GM21576 (cell line): ENCODE measurements around the gene MARK2.

ENCODE experiments used
- ATAC-seq: cut with Tn5 transposase; IDR thresholded peaks from one replicate; pipeline ENCODE4 v1.9.1; 2021; ENCODE audit warnings: mild to moderate bottlenecking, moderate library complexity; ENCODE audit not compliant: unreplicated experiment

Gene MARK2

GRCh38 chr11:63907808-63908530 is 69.1 kb downstream of the MARK2 start:
- no peak for ATAC-seq

DNA sequence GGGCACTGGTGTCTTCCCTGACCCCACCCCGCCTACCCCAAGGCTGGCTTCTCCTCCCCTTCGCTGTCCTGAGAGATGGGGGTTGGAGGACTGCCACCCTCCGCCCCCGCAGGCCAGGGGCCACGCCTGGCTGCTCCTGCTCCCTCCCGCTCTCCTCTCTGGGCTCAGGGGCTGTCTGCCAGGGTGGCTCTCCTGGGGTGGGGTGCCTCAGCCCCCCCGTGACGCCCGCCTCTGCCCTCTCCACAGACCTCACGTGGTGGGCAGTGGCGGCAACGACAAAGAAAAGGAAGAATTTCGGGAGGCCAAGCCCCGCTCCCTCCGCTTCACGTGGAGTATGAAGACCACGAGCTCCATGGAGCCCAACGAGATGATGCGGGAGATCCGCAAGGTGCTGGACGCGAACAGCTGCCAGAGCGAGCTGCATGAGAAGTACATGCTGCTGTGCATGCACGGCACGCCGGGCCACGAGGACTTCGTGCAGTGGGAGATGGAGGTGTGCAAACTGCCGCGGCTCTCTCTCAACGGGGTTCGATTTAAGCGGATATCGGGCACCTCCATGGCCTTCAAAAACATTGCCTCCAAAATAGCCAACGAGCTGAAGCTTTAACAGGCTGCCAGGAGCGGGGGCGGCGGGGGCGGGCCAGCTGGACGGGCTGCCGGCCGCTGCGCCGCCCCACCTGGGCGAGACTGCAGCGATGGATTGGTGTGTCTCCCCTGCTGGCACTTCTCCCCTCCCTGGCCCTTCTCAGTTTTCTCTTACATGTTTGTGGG is 69.9 kb downstream of the MARK2 start:
- no peak for ATAC-seq

DNA sequence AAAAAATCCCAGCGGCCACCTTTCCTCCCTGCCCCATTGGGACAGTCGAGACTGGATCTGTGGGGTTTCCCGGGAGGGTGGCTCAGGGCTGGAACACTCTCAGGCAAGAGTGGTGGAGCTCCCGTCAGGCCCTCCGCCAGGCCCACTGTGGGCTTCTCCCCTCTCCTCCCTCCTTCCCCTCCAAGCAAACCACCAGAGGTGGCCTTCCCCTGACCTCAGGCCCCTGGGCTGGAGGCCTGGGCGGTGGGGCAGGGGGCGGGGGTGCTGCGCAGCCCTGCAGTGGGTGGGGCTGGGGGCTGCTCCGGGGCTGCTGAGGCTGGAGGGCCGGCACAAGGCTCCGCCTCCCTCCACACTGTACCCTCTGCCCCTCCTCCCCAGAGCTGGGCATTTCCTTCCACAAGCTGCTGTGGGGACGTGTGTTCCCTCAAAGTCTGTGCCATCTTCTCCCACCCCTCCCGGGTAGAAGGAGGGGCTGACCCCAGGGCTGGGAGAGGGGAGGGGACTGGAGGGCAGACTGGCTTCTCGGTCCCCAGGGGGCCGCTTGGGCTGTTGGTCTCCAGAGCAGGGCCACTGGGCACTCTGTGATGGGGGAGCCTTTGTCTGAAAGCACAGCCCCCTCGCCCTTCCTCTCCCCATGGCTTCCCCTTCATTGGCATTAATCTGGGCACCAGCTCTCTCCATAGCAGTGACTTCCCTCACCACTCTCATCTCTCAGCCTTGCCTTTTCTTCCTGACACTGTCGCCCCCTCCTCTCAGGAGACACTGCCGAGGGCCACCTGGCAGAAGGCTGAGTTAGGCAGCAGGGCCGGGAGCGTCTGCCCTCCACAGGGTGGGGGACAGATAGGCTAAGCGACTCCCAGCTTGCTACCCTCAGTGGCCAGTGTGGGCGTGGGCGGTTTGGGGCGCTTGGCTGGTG is 70.9 kb downstream of the MARK2 start:
- ATAC-seq: no peak

GRCh38 chr11:63910675-63911074 is 71.8 kb downstream of the MARK2 start:
- ATAC-seq: no peak

DNA sequence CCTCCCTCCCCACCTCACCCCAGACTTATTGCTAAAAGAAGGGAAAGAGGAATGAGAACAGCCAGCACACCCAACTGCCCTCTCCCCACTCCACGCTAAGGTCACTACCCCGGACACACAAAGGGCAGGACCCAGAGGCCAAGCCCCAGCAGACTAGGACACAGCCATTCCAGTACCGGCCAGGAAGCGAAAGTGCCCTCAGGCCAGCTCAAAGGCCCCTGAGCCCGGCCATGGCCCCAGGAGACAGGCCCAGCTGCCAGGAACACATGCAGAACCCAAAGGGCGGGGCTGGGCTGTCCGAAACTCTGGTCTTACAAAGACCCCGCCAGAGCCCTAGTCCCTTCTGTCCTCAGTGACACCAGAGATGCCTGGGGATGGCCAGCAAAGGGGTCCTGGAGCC is 72.5 kb downstream of the MARK2 start:
- no peak for ATAC-seq

DNA sequence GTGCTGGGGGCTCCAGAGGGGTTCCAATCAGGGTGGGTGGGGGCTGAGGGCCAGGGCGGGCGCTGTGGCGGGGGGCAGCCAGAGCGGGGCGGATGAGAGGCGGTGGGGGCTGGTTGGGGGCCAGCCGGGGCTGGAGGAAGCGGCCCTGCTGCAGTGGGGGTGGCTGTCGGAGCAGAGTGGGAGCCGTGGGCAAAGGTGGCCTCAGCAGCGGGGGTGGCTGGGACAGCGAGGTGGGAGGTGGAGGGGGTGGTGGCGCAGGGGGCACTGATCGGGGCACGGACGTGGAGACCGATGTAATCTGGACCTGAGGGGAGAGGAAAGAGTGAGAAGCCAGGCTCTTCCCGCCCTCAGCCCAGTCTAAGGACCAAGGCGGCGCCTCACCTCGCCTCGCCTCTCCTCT is 73.0 kb downstream of the MARK2 start:
- ATAC-seq: no peak

DNA sequence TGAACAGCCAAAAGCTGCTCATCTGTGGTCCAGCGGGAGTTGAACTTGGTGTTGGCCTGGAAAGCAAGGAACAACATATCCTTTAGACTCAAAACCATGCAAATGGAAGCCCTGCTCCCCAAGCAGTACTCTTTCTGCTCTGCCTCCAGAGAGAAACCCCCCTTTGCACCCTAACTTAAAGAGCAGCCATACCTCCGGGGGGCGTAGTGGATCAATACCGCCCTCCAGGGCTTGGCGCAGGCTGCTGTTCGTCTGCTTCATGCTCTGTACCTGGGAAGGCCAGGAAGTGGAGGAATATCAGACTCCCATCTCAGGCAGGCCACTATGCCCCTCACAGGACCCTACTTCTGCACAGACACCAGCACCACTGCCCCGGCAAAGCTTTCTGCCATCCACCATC is 73.8 kb downstream of the MARK2 start:
- no peak for ATAC-seq

GRCh38 chr11:63913866-63914830 is 75.2 kb downstream of the MARK2 start:
- no peak for ATAC-seq

DNA sequence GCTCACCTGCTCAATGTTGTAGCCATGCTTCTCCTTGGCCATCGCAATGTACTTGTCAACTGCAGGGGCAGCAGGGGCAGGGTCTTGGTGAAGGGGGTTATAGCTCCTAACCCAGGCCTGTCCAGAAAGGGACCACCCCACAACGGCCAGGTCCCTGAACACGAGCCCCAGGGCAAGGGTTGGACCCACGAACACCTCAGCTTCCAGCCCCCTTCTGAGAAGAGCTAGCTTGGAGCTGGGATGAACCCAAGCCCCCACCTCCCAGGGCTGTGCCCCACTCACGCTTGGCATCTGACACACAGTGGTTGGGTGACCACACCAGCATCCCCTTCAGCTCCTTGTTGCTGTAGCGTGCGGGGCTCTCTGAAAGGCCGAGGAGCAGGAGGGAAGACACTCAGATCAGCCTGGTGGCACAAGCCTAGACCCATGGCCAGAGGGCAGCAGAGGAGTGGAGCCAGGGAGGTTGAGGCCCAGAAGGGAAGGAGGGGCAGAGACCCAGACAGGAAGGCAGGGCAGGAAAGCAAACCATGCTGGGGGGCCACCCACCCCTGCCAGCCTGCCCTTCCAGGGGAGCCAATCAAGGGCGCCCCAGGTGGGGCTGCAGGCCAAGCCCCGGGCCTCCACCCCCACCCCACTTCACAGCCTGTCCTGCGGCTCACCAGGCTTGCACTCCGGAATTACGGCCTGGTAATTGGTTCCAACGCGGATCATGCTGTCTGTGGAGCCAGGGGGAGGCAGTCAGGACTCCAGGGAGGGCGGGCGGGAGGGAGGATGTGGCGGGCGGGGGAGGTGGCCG is 76.2 kb downstream of the MARK2 start:
- ATAC-seq: no peak

DNA sequence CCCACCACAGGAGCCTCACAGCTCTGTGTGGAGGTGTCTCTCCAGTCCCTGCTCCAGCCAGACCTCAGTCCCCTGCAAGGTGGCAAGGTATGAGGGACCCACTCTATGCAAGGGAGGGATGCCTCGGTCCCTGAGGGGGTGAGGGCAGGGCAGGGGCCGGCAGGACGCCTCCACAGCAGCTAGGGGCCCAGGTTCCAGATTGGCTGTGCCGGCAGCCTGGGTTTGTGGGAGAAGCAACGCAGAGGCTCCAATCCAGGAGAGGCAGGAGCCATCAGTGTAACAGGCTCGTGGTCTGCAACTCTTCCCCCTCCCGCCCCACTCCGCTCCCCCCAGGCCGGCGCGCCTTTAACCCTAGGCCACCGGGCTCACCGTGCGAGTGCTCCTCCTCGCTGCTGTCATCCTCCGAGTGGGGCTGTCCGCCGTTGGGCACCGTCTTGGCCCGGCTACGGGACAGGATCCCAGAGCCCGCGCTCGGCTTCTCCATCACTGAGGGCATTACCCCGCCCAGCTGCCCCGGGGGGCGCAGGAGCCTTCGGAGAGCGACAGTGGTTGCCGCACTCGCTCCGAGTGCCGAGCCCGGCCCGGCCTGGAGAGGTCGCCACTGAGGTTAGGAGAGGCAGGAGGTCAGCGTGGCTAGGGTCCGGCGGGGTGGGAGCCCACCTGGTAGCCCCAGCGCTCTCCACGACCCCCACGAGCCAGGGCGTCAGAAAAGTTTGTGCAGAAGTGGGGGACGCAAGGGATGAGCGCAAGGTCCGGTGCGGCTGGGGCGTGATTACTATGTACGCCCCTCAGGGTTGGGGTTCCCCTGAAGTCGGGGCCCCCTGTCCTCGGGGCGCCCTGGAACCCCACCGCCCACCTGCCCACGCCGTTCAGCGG is 77.3 kb downstream of the MARK2 start:
- ATAC-seq: no peak

- ATAC-seq: no peak
Measured at GRCh38 chr11:63916837-63917691, 78.2 kb downstream of the MARK2 start, which contains the start of gene RCOR2. Gene RCOR2 (minus strand): TSS chr11:63917164. CDS start chr11:63916456, 708 bp downstream.

DNA sequence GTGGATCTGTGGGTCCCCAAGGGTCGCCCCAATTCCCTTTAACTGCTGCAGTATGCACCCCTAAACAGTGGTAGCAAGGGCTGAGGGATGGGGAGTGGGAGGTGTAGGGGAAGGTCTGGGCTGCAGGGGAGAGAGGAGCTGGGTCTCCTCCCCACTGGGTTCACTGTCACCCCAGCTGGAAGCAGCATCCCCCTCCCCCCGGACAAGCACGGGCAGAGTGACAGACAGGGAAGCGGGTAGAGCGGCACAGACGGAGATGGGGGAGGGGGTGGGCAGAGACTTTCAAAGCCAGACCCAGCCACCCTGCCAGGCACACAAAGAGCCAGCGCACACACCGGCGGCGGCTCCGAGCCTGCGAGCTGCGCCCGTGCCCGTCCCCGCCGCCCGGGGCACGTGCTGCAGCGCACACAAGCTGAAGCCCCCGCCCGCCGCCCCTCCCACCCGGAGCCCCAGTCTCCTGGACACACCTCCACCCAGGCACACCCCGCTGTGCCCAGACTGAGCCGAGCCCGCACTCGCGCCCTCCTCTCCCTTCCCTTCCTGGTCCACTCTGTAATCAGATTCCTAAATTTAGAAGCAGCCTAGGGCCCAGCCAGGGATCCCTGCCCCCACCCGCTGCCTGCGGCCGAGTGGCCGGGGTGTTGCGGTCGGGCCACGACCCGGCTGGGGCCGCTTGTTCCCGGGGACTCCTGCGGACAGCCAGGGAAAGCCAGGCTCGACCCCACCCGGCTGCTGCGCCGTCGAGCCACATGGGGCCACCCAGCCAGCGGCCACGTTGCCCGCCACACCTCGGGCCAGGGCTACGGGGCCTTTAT is 79.0 kb downstream of the MARK2 start:
- no peak for ATAC-seq

DNA sequence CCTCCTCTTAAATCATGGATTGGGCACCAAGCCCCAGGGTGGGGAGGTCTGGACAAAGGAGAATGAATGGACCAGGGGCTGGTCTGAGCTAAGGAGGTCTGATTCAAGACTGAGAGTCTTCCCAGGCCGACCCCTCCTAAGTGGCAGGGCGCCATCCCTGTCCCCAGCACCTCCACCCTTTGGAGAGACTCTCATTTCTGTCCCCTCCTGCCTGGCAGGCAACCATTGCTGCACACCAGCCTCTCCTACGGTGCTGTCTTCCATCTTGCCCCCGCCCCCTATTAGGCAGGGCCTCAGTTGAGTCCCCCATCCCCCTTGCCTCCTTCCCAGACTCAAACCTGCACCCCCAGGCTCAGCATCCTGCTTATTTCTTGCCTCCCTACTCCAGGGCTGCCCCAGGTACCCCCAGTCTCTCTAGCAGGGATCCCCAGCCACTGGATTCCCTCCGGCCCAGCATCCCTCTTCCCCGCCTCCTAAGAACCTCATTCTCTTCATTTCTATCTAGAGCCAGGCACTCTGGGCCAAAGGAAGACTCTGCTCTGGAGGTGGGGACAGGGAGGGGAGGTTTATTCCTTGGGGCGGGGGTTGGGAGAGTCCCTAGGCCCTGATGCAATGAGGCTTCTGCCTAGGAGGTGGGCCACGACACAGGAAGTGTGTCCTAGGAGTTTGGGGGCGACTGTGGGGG is 79.7 kb downstream of the MARK2 start:
- ATAC-seq: no peak

GRCh38 chr11:63919267-63920125 is 80.6 kb downstream of the MARK2 start:
- ATAC-seq: no peak
